Activated effector memory CD4-positive, alpha-beta T cell treated with anti-CD3 and anti-CD28 coated beads, Interleukin-2, amount 50 U/mL, for 16 hours (primary cell): ENCODE results near the gene SARDH.
"Not testable (repeated sequence)": the region's sequence is repeated elsewhere in the genome, so short reads cannot be mapped to it uniquely, and the experiment has no call there.

Source experiments
- DNase-seq: peaks from one replicate; pipeline ENCODE4 v3.0.0-alpha.2; 2020

SARDH gene

DNA sequence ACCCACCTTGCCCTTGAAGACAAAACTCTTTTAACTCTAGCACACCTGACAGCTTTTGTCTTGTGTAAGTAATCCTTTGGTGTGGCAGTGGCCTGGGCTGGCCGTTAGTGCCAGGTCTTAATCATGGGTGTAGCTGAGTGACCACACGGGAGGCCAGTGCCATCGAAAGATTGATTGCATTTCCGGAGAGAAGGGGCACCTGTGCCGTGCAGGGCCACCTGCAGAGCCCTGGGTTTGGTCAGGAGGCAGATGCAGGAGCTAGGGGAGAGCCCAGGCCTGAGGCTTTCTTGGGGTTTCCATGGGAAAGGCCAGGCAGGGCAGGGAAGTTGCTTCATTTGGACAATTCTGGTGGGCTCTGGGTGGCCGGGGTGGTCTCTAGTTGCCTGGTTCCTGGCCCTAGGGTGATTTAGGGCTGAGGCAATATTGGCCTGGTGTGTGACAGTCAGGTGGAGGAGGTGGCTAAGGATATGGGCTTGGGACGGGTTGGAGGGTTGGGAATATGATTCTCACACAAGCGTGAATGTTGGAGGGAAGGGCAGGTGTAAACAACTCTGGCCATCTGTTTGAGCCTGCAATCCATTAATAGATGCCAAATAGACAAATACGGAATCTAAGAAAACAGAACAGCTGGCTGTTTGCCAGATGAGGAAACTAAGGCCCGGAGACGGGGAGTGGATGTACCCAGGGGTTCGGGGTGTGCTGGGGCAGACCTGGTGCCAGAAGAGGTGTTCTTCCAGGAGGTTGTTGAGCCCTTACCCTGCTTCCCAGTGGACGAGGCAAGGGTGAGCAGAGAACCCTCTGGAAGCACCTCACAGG lies 97.4 kb downstream of the SARDH start:
- no peak for DNase-seq

- no peak for DNase-seq
Measured at GRCh38 chr9:133640160-133640559, 98.0 kb downstream of the SARDH start.

DNA sequence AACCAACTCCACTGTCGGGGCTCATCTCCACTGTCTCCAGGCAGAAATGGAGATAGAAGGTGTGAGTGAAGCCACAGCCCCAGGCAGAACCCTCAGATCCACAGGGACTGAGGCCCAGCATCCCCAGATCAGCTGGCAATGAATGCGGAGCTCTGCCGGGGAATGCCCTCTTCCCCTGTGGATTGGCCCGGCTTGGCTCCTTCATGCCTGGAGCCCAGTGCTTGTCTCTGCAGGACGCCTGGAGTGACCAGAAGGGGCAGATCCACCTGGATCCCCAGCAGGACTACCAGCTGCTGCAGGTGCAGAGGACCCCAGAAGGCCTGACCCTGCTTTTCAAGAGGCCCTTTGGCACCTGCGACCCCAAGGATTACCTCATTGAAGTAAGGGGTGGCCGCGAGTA lies 98.5 kb downstream of the SARDH start:
- no peak for DNase-seq

DNA sequence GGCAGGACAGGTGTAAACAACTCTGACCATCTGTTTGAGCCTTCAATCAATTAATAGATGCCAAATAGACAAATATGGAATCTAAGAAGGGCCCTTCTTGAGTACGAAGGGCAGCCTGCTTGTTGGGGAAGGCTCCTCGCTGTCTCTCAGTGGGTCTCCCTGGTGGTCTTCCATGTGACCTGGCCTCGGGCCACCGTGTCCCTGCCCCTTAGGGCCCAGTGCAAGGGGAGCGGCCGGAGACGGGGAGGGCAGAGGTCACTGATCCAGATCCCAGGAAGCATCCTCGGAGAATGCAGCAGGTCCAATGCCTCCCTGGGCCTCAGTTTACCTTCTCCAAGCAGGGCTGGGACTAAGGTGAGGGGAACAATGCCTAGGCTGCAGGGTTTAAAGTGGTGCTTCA lies 99.4 kb downstream of the SARDH start:
- DNase-seq = no peak

DNA sequence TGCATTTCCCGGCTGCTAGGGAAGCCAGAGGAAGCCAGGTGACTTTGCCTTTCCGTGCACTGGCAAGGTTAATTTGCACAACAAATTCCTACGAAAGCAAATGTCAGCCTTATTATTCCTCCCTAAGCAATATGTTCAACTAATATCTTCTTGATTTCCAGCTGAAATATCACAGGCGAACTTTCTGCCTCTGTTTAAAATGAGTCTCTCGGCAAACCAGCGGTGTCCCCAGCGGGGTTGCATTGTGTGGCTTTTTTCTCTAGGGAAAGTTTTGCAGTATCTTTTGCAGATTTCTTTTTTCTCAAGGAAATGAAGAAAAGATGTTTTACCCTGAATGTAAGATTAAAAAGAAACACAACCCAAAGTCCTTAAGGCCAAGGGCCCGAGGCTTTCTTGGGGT lies 100.1 kb downstream of the SARDH start:
- DNase-seq = no peak

DNA sequence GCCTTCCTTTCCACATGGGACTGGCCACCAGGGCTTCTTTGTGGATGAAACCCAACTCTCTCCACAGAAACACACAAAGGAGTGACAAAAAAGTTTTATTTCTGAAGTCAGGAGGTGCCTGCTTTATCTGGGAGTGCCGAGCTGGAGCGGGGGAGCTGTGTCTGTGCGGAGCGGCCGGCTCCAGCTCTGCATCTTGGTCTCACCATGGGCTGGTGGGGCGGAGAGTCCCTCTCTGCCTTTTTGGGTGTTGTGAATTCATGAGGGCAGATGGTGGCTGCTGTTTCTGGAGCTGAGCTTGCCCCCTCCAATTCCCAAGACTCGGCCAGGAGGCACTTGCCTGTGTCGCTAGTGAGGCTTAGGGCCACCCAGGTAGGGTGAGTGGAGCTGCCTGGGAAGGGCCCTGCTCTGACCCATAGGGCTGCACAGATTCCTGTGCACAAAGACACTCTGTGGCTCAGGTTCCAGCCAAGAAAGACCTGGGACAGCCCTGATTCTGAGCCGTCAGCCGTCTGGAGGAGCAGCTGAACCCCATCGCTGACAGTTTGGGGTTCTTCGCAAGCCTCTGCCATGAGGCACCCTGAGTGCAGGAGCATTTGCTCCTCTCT lies 100.6 kb downstream of the SARDH start:
- DNase-seq = no peak

GRCh38 chr9:133636902-133637301 lies 101.2 kb downstream of the SARDH start:
- DNase-seq = no peak

- no peak for DNase-seq
Measured at GRCh38 chr9:133635533-133636531, 102.3 kb downstream of the SARDH start, which contains the start of gene DBH. DBH (plus strand) TSS chr9:133636363; CDS start chr9:133636372, 9 bp downstream.

- DNase-seq = no peak
Measured at GRCh38 chr9:133635098-133635497, 103.1 kb downstream of the SARDH start.

DNA sequence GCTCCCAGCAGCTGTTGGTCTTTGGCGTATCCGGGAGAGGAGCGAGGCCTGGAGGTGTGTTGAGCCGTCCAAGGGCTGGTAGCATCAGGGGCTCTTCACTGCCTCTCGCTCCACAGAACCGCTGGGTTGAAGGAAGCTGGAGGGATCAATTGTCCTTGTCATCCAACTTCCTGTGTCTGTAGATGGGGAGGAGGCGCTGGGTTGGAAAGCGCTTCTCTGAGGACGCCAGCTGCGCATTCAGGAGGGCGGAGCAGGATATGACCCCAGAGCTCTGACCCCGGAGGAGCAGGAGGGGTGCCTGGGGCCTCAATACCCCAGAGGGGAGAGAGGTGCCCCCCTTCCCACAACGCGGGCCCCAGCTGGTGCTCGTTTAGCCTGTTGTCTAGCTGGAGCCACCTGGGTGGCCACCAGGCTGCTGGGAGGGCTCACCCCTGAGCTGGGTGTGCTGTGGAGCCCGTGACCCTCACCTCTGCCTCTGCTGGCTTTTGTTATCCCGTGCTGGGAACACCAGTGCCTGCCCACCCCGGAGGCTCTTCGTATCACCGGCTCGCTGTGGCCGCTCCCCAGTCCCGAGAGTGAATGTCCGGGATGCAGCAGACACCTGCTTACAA lies 104.0 kb downstream of the SARDH start:
- DNase-seq = no peak

GRCh38 chr9:133633681-133634080 lies 104.5 kb downstream of the SARDH start:
- no peak for DNase-seq

DNA sequence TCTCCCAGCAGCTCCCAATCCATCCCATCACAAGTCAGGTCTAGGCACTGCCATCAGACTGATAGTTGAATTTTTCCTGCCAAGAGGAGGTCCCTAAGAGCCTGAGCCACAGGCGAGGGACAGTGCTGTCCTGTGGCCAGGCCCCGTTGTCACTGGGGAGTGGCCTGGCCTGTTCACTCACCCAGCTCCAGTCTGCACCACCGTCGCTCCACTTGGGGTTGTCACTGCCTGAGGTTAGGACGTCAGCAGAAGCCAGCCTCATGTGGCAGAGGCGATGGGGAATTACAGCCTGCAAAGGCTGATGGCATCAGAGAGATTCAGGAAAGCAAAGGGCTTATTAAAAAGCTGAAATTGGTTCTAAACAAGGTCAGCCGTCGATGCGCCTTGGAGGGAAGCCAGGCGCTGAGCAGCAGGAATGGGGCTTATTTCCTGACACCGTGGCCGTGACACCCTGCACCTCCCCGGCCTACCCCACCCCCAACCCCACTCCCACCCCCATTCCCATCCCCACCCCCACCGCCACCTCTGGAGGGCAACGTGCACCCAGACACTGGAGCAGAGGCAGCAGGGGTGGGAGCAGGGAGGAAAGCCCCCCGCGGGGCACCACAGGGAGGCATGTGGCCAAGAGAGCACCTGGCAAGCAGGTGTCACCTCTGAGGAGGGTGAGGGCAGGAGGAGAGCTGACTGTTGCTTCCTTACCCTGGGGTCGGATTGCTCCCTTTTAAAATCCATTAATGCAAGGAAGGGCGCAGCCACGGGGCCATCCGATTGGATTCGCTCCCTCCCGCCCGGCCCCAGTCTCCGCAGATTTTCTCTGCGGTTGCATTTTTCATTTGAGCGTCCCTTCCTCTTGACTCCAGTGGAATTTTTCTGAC lies 105.1 kb downstream of the SARDH start:
- DNase-seq = no peak

- no peak for DNase-seq
Measured at GRCh38 chr9:133631111-133631510, 107.0 kb downstream of the SARDH start.

- no peak for DNase-seq
Measured at GRCh38 chr9:133629221-133630110, 108.7 kb downstream of the SARDH start.

DNA sequence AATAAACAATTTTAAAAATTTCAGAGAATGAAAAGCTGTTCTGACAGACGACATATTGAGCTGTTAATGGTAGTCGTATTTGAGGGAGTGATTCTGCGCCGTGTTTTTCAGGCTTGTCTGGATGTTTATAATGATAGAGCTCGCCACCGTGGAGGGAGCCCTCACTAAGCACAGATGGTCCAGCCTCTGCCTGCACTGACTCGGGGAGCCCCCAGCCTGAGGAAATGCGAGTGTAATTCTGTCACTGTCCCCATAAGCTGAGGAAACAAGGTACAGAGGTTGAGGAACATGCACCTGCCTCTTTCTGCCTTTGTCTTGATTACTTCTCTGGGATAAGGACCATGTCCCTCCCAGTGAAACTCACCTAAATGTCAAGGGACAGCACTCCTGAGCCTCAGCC lies 109.4 kb downstream of the SARDH start:
- no peak for DNase-seq

- no peak for DNase-seq
Measured at GRCh38 chr9:133627341-133627740, 110.8 kb downstream of the SARDH start.

GRCh38 chr9:133626008-133626407 lies 112.1 kb downstream of the SARDH start:
- not testable (repeated sequence) for DNase-seq

DNA sequence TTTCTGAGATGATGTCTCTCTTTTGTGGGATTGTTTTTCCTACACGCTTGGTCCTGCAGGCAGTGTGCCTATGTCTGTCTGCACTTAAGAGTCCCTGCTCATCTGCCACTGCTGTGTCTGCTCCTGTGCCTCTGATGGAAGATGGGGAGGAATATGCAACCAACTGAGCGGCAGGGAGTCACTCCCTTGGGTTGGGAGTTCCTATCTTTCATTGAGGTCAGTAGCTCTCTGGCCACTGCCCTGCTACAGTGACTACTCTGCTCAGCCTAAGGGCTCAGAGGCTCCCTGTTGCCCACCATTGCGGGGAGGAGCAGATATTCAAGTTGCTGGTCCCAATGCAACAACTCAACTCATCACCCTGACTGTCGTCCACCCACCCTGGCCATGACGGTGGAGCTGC lies 115.6 kb downstream of the SARDH start:
- no peak for DNase-seq

- DNase-seq = no peak
Measured at GRCh38 chr9:133621725-133622267, 116.4 kb downstream of the SARDH start.

DNA sequence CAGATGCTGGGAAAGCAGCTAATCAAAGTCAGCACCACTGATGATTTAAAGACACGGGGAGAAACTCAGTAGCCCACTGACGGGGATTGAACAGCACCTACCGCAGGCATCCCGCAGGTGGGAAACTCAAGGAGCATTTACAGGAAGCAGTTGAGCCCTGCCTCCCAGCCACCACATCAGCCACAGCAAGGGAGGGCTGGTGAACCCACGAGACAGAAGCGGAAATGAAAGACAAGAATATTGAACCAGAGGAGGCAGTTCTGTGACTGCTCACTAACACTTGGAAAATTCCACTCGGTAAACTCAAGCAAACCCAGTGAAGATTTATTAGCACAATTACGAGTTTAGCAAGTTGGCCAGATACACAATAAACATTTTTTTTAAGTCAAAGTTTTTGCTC lies 118.4 kb downstream of the SARDH start:
- peak; percentile 79 for DNase-seq
